Measurements from ENCODE around the gene ZFP3. TPM values are rescaled to one million over a fixed set of nuclear protein-coding genes. Genes with fewer than 3 reads are reported as not detected.
"Not testable (repeated sequence)": the region's sequence is repeated elsewhere in the genome, so short reads cannot be mapped to it uniquely, and the experiment has no call there.

Gene ZFP3
- total and polyA plus RNA-seq, 2 of the 4 experiments (the other 2 are of a cell fraction) = 0.54 to 0.75 TPM

GRCh38 chr17:5069724-5070123 lies 8.5 kb upstream of the ZFP3 start:
- Histone ChIP-seq H4K20me1 (ENCODE audit: insufficient read depth, low read length) (no peaks in the 10 kb centered on the region), H3K4me3 (ENCODE audit: insufficient read depth, low read depth, low read length) (no peak overlapping the region), H3K36me3 (ENCODE audit: control insufficient read depth, insufficient read depth, low read length) (no peaks in the 10 kb centered on the region), H2AFZ (replicated peaks; ENCODE audit: low read length, poor library complexity) (no peak overlapping the region), H3K9me3 (ENCODE audit: control insufficient read depth, insufficient read depth, low read length) (no peaks in the 10 kb centered on the region), H2BK5ac (ENCODE audit: low read depth, low read length, poor library complexity, severe bottlenecking) (no peak overlapping the region), H3K56ac (ENCODE audit: extremely low read depth, insufficient read depth, low read length) (no peak overlapping the region), H2BK20ac (ENCODE audit: low read depth, low read length) (no peak overlapping the region), H3K9ac (ENCODE audit: low read depth, low read length) (no peak overlapping the region), H3K23ac (ENCODE audit: low read depth, low read length) (no peak overlapping the region), H3K4me1 (ENCODE audit: control insufficient read depth, insufficient read depth, low read length) (no peaks in the 10 kb centered on the region), H3K14ac (replicated peaks; ENCODE audit: low read depth, low read length) (no peak overlapping the region), H3K27ac (ENCODE audit: insufficient read depth, low read length) (no peak overlapping the region), H3K27me3 (ENCODE audit: control insufficient read depth, insufficient read depth, low read length) (peaks cover 13% of the 10 kb centered on the region), H3K18ac (ENCODE audit: low read depth, low read length) (no peak overlapping the region), H3K4ac (ENCODE audit: low read depth, low read length) (no peak overlapping the region), H3K79me1 (ENCODE audit: low read depth in 1 of 2, low read length in 2 of 2) (no peaks in the 10 kb centered on the region), H4K5ac (ENCODE audit: low read depth, low read length) (no peak overlapping the region), H2BK120ac (ENCODE audit: low read depth, low read length) (no peak overlapping the region), H3K4me2 (ENCODE audit: low read depth, low read length) (no peak overlapping the region), H2BK15ac (ENCODE audit: low read depth, low read length) (no peak overlapping the region), H3K9me1 (ENCODE audit: insufficient read depth, low read length) (no peaks in the 10 kb centered on the region), H2AK9ac (replicated peaks; ENCODE audit: low read depth, low read length, poor library complexity) (peak overlapping the region; percentile 28), H4K91ac (ENCODE audit: insufficient read depth, low read depth, low read length) (no peak overlapping the region), H2AK5ac (ENCODE audit: low read depth, low read length) (no peak overlapping the region), H4K8ac (ENCODE audit: low read depth in 2 of 2, low read length in 2 of 2) (no peak overlapping the region)
- TF ChIP-seq CEBPB (IDR thresholded peaks at IDR 0.05; ENCODE audit: low read depth, low read length) = no peak
- TF ChIP-seq CTCF (conservative IDR thresholded peaks at IDR 0.05; ENCODE audit: low read depth, low read length) = no peak
- TF ChIP-seq MAZ (IDR thresholded peaks at IDR 0.05; ENCODE audit: borderline replicate concordance, low read depth, low read length) = no peak
- no peak for TF ChIP-seq MAFK (IDR thresholded peaks at IDR 0.05; ENCODE audit: low read depth, low read length)
- POLR2A ChIA-PET (ENCODE audit: unreplicated experiment) = no interaction called here
- in situ Hi-C loops (cut with MboI; ENCODE audit: low sequenced_read_pairs) = no loop called here
- dilution Hi-C loops (cut with HindIII; ENCODE audit: low sequenced_read_pairs, unreplicated experiment) = no loop called here
- intact Hi-C loops (cut with micrococcal nuclease) = no loop called here
- CTCF ChIA-PET = no interaction called here
- DNase-seq = peak; percentile 16
- WGBS, 2 experiments (ENCODE audit: extremely low coverage in 2 of 2, insufficient read length in 1 of 2) = 92% methylated on average over 3 of the region's 4 CpGs; no CpG with 5 or more reads in 1 of the 2 experiments
- no peak for ATAC-seq (ENCODE audit: low read depth)
- BruUV-seq (replicated peaks) = no TSS peak

DNA sequence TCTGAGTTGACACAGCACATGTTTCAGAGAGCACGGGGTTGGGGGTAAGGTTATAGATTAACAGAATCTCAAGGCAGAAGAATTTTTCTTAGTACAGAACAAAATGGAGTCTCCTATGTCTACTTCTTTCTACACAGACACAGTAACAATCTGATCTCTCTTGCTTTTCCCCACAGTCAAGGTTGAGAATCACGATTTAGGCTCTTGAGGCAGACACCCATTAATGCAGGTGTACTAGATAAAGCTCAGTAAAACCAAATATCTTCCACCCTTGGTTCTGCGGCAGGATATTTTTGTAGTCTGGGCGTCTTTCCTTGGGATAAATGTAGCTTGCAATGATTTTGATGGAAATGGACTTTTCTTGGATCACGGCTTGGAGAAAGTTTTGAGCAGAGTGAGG lies 2.8 kb upstream of the ZFP3 start:
- CTCF ChIA-PET = interaction anchor here (0.6 kb wide), 1 partner anchor 1468 kb away, joined by 3 read pairs; no protein-coding TSS in a partner anchor
- in situ Hi-C loops (cut with MboI; ENCODE audit: low sequenced_read_pairs); H3K9me3 ChIP-seq (ENCODE audit: control insufficient read depth, insufficient read depth, low read length); H4K5ac ChIP-seq (ENCODE audit: low read depth, low read length); H3K14ac ChIP-seq (replicated peaks; ENCODE audit: low read depth, low read length); H2BK5ac ChIP-seq (ENCODE audit: low read depth, low read length, poor library complexity, severe bottlenecking); H3K79me1 ChIP-seq (ENCODE audit: low read depth in 1 of 2, low read length in 2 of 2); H3K18ac ChIP-seq (ENCODE audit: low read depth, low read length); H4K8ac ChIP-seq (ENCODE audit: low read depth in 2 of 2, low read length in 2 of 2); H4K20me1 ChIP-seq (ENCODE audit: insufficient read depth, low read length); H3K23ac ChIP-seq (ENCODE audit: low read depth, low read length); POLR2A ChIA-PET (ENCODE audit: unreplicated experiment); H3K4me1 ChIP-seq (ENCODE audit: control insufficient read depth, insufficient read depth, low read length); dilution Hi-C loops (cut with HindIII; ENCODE audit: low sequenced_read_pairs, unreplicated experiment); H3K9ac ChIP-seq (ENCODE audit: low read depth, low read length); H3K56ac ChIP-seq (ENCODE audit: extremely low read depth, insufficient read depth, low read length); H3K36me3 ChIP-seq (ENCODE audit: control insufficient read depth, insufficient read depth, low read length); H3K4me2 ChIP-seq (ENCODE audit: low read depth, low read length); BruUV-seq (replicated peaks); H3K9me1 ChIP-seq (ENCODE audit: insufficient read depth, low read length); H3K27ac ChIP-seq (ENCODE audit: insufficient read depth, low read length); H3K4me3 ChIP-seq (ENCODE audit: insufficient read depth, low read depth, low read length); H2AK5ac ChIP-seq (ENCODE audit: low read depth, low read length); H2BK120ac ChIP-seq (ENCODE audit: low read depth, low read length); H3K27me3 ChIP-seq (ENCODE audit: control insufficient read depth, insufficient read depth, low read length); H2BK20ac ChIP-seq (ENCODE audit: low read depth, low read length); ATAC-seq (ENCODE audit: low read depth); H3K4ac ChIP-seq (ENCODE audit: low read depth, low read length); intact Hi-C loops (cut with micrococcal nuclease); H2BK15ac ChIP-seq (ENCODE audit: low read depth, low read length); H4K91ac ChIP-seq (ENCODE audit: insufficient read depth, low read depth, low read length); H2AK9ac ChIP-seq (replicated peaks; ENCODE audit: low read depth, low read length, poor library complexity); DNase-seq; H2AFZ ChIP-seq (replicated peaks; ENCODE audit: low read length, poor library complexity): not testable (repeated sequence)
- WGBS, 2 experiments (ENCODE audit: extremely low coverage in 2 of 2, insufficient read length in 1 of 2) = no CpG with 5 or more reads among the region's 5 CpGs
